HG03520 (cell line): ENCODE measurements around the gene KRT77.

Experiments
- ATAC-seq: cut with Tn5 transposase; IDR thresholded peaks from one replicate; pipeline ENCODE4 v1.9.1; 2021; ENCODE audit warnings: mild to moderate bottlenecking, moderate library complexity; ENCODE audit not compliant: unreplicated experiment

The KRT77 gene

GRCh38 chr12:52693261-52693660, 10.1 kb downstream of the KRT77 start:
- ATAC-seq = no peak

- ATAC-seq = no peak
Measured at GRCh38 chr12:52692254-52692653, 11.1 kb downstream of the KRT77 start.

- ATAC-seq = no peak
Measured at GRCh38 chr12:52691841-52692150, 11.5 kb downstream of the KRT77 start.

GRCh38 chr12:52691076-52691840, 12.1 kb downstream of the KRT77 start:
- ATAC-seq = no peak

GRCh38 chr12:52690351-52691075, 12.8 kb downstream of the KRT77 start:
- ATAC-seq = no peak

- ATAC-seq = no peak
Measured at GRCh38 chr12:52689936-52690335, 13.4 kb downstream of the KRT77 start.

- no peak for ATAC-seq
Measured at GRCh38 chr12:52689239-52689638, 14.1 kb downstream of the KRT77 start.

- ATAC-seq = no peak
Measured at GRCh38 chr12:52688481-52688880, 14.8 kb downstream of the KRT77 start.

- no peak for ATAC-seq
Measured at GRCh38 chr12:52687497-52688385, 15.6 kb downstream of the KRT77 start.

- ATAC-seq = no peak
Measured at GRCh38 chr12:52686756-52687487, 16.4 kb downstream of the KRT77 start.

GRCh38 chr12:52686063-52686462, 17.3 kb downstream of the KRT77 start:
- ATAC-seq = no peak

GRCh38 chr12:52685406-52685890, 17.9 kb downstream of the KRT77 start:
- no peak for ATAC-seq

GRCh38 chr12:52684431-52684830, 18.9 kb downstream of the KRT77 start:
- ATAC-seq = no peak

GRCh38 chr12:52683575-52684300, 19.6 kb downstream of the KRT77 start:
- ATAC-seq = no peak

- ATAC-seq = no peak
Measured at GRCh38 chr12:52682938-52683574, 20.3 kb downstream of the KRT77 start.

GRCh38 chr12:52682381-52682660, 21.0 kb downstream of the KRT77 start:
- ATAC-seq = no peak

GRCh38 chr12:52681526-52682380, 21.6 kb downstream of the KRT77 start:
- ATAC-seq = no peak

- no peak for ATAC-seq
Measured at GRCh38 chr12:52680363-52680762, 23.0 kb downstream of the KRT77 start, which contains the start of gene KRT1. TSS of gene KRT1 (minus strand) at chr12:52680407. CDS start at chr12:52680348, 59 bp downstream.

GRCh38 chr12:52679875-52680274, 23.4 kb downstream of the KRT77 start:
- ATAC-seq = no peak
